Effector CD8-positive, alpha-beta T cell (primary cell): ENCODE data around the gene SLC25A22.

Source experiments
- DNase-seq: peaks from one replicate; lab custom pipeline; 2025; lab: John Stamatoyannopoulos, UW

Gene SLC25A22

DNA sequence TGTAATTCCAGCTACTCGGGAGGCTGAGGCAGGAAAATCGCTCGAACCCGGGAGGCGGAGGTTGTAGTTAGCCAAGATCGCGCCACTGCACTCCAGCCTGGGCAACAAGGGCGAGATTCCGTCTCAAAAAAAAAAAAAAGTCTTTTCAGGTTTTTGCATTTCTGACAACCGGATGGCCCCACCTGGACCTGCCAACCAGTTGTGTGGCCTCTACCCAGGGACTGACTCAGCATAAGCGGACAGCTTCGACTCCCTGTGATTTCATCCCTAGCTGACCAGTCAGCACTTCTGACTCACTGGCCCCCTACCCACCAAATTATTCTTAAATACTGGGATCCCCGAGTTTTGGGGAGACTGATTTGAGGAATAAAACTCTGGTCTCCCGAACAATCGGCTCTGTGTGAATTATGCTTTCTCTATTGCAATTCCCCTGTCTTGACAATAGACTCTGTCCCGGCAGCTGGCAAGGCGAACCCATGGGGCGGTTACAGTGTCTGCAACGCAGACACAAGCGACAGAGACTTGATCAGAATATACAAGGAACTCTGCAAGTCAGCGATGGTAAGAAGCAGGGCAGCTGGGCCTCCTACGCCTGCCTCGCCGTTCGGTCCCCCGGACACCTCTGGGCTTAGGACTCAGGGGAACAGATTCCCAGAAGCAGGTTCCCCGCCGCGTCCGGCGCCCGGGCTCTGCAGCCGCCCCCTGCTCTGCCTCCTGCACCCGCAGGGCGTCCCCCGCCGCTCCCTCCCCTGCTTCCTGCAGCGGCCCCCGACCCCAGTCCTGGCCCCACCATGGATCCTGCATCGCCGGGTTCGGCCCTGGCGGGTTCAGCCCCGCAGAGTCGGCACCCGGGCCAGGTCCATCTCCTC lies 51.6 kb downstream of the SLC25A22 start:
- peak; percentile 28 for DNase-seq

- no peak for DNase-seq
Measured at GRCh38 chr11:745428-745827, 52.7 kb downstream of the SLC25A22 start.

DNA sequence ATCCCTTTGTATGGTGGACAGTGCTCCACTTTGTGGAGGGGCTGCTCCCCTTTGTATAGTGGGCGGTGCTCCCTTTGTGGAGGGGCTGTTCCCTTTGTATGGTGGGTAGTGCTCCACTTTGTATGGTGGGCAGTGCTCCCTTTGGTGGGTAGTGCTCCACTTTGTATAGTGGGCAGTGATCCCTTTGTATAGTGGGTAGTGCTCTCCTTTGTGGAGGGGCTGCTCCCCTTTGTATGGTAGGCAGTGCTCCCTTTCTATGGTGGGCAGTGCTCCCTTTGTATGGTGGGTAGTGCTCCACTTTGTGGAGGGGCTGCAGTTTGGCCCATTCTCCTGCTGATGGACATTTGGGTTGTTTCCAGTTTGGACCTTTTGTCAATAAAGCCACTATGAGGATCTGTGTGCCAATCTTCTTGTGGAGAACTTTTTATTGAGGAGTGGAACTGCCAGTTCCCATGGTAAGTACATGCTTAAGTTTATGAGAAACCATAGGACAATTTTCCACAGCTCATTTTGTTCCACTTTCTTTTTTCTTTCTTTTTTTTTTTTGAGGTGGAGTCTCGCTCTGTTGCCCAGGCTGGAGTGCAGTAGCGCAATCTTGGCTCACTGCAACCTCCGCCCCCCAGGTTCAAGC lies 55.4 kb downstream of the SLC25A22 start:
- no peak for DNase-seq

DNA sequence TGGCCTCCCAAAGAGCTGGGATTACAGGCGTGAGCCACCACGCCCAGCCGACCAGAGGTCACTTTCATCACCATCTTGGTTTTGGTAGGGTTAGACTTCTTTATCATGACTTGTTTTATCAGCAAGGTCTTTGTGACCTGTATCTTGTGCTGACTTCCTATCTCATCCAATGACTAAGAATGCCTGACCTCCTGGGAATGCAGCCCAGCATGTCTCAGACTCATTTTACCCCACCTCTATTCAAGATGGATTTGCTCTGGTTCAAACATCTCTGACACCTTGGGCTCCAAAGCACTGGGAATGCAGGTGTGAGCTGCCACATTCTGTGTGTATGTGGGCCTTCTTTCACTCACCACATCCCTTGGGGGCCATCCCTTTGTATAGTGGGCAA lies 55.9 kb downstream of the SLC25A22 start:
- no peak for DNase-seq
